ENCODE results near the gene DPH5. TPM values are rescaled to one million over a fixed set of nuclear protein-coding genes. Genes with fewer than 3 reads are reported as not detected.
"Not testable (repeated sequence)": the region's sequence is repeated elsewhere in the genome, so short reads cannot be mapped to it uniquely, and the experiment has no call there.

Gene DPH5
- total RNA-seq, 1 donor from 2014 or later, result 49.1 TPM

- Mint-ChIP-seq H3K27me3 (ENCODE audit: unreplicated experiment) (no peaks in the 10 kb centered on the region), H3K4me3 (ENCODE audit: unreplicated experiment) (no peak overlapping the region), H3K27ac (ENCODE audit: unreplicated experiment) (no peak overlapping the region), H3K36me3 (ENCODE audit: unreplicated experiment) (no peaks in the 10 kb centered on the region), H3K4me1 (ENCODE audit: unreplicated experiment) (peaks cover 2% of the 10 kb centered on the region), H3K9me3 (ENCODE audit: unreplicated experiment) (no peaks in the 10 kb centered on the region)
- DNase-seq (ENCODE audit: extremely low spot score, unreplicated experiment), result no peak
- TF ChIP-seq CTCF (IDR thresholded peaks at IDR 0.05), result no peak
Measured at GRCh38 chr1:101033017-101033416, 7.4 kb upstream of the DPH5 start.

GRCh38 chr1:101032129-101032528 is 6.5 kb upstream of the DPH5 start:
- not testable (repeated sequence) for H3K4me3 Mint-ChIP-seq (ENCODE audit: unreplicated experiment); H3K27me3 Mint-ChIP-seq (ENCODE audit: unreplicated experiment); H3K4me1 Mint-ChIP-seq (ENCODE audit: unreplicated experiment); H3K9me3 Mint-ChIP-seq (ENCODE audit: unreplicated experiment); DNase-seq (ENCODE audit: extremely low spot score, unreplicated experiment); H3K36me3 Mint-ChIP-seq (ENCODE audit: unreplicated experiment); H3K27ac Mint-ChIP-seq (ENCODE audit: unreplicated experiment)

- no peak overlapping the region for H3K4me3 Mint-ChIP-seq (ENCODE audit: unreplicated experiment)
- H3K9me3 Mint-ChIP-seq (ENCODE audit: unreplicated experiment), result no peaks in the 10 kb centered on the region
- no peaks in the 10 kb centered on the region for H3K36me3 Mint-ChIP-seq (ENCODE audit: unreplicated experiment)
- peaks cover 15% of the 10 kb centered on the region for H3K4me1 Mint-ChIP-seq (ENCODE audit: unreplicated experiment)
- no peak overlapping the region for H3K27ac Mint-ChIP-seq (ENCODE audit: unreplicated experiment)
- DNase-seq (ENCODE audit: extremely low spot score, unreplicated experiment), result no peak
- no peaks in the 10 kb centered on the region for H3K27me3 Mint-ChIP-seq (ENCODE audit: unreplicated experiment)
- no peak for TF ChIP-seq CTCF (IDR thresholded peaks at IDR 0.05)
Measured at GRCh38 chr1:101030881-101031280, 5.3 kb upstream of the DPH5 start.

DNA sequence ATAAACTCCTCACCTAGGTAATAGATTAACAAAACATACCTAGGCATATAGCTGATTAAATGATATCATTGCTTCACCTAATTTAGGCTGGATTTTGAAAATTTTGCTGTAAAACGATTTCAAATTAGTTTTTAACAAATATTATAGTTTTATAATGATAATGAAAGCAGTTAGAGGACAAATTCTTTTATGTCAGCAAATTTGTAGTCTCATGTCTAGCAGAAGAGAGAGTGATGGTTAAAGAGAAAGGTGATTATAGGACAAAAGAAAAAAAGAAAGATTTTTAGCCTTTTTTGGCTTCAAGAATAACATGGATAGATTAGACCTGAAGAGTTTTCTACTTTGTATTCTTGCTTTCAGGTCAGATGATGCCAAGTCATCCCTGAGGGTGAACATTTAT is 3.6 kb upstream of the DPH5 start:
- Mint-ChIP-seq H3K4me1 (ENCODE audit: unreplicated experiment) (peaks cover 20% of the 10 kb centered on the region), H3K4me3 (ENCODE audit: unreplicated experiment) (no peak overlapping the region), H3K36me3 (ENCODE audit: unreplicated experiment) (no peaks in the 10 kb centered on the region), H3K27ac (ENCODE audit: unreplicated experiment) (no peak overlapping the region), H3K9me3 (ENCODE audit: unreplicated experiment) (no peaks in the 10 kb centered on the region), H3K27me3 (ENCODE audit: unreplicated experiment) (no peaks in the 10 kb centered on the region)
- TF ChIP-seq CTCF (IDR thresholded peaks at IDR 0.05), result no peak
- DNase-seq (ENCODE audit: extremely low spot score, unreplicated experiment), result no peak

DNA sequence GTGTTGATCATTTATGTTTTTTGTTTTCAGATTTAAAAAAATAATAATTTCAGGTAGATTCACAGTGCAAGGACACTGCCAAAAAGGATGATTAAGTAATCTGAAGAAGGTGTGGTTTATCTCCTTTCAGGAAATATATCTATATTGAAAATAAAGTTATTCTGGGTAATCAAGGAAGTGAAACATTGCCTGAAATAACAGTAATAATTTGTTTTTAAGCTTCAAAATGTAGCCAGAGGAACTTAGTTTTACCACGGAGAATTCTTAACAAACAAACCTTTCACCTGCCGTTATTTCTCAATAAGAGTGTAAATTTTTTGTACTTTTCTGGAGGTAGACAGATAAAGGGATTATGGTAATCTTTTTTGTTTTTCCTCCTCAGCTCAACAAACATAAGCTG is 2.9 kb upstream of the DPH5 start:
- TF ChIP-seq CTCF (IDR thresholded peaks at IDR 0.05), result no peak
- Mint-ChIP-seq H3K36me3 (ENCODE audit: unreplicated experiment) (no peaks in the 10 kb centered on the region), H3K9me3 (ENCODE audit: unreplicated experiment) (no peaks in the 10 kb centered on the region), H3K27me3 (ENCODE audit: unreplicated experiment) (no peaks in the 10 kb centered on the region), H3K4me1 (ENCODE audit: unreplicated experiment) (peaks cover 20% of the 10 kb centered on the region), H3K4me3 (ENCODE audit: unreplicated experiment) (no peak overlapping the region), H3K27ac (ENCODE audit: unreplicated experiment) (no peak overlapping the region)
- DNase-seq (ENCODE audit: extremely low spot score, unreplicated experiment), result no peak

DNA sequence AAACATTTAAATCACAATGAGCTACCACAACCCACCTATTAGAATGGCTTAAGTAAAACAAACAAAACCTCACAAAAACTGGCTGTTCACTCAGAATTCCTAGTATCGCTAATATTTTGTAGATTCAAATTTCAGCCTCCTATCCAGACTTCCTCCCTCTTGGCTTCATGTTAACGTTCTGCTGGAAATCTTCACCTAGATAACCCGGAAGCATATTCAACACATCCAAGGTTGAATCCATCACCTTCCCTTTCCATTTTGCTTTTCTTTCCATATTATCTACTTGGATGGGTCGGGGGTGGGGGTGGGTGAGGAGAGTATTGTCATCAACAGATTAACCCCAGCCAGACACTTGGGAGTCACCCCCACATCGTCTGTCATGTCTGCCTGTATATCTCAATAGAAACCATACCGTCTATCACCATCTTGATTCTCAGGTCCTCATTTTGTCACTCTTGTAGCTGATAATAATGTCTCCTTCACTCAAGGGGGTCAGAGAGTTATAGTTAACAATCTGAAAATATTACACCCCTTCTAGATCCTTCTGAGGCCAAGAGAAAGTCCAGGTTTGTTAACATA is 1.7 kb upstream of the DPH5 start:
- Mint-ChIP-seq H3K36me3 (ENCODE audit: unreplicated experiment) (no peaks in the 10 kb centered on the region), H3K9me3 (ENCODE audit: unreplicated experiment) (no peaks in the 10 kb centered on the region), H3K4me3 (ENCODE audit: unreplicated experiment) (peak overlapping the region; percentile 99), H3K4me1 (ENCODE audit: unreplicated experiment) (peaks cover 20% of the 10 kb centered on the region), H3K27me3 (ENCODE audit: unreplicated experiment) (no peaks in the 10 kb centered on the region), H3K27ac (ENCODE audit: unreplicated experiment) (no peak overlapping the region)
- TF ChIP-seq CTCF (IDR thresholded peaks at IDR 0.05), result no peak
- no peak for DNase-seq (ENCODE audit: extremely low spot score, unreplicated experiment)
